ENCODE data around the gene ORAI3.

GRCh38 chr16:30953511-30954124 lies 4.8 kb downstream of the ORAI3 start:
- TF ChIP-seq POLR2A (IDR thresholded peaks at IDR 0.05; ENCODE audit: low read length): peak; percentile 20
- TF ChIP-seq GATA1 (IDR thresholded peaks at IDR 0.05; ENCODE audit: low read depth, low read length): no peak
